NCI-H524 treated with DMSO at 0.1 percent for 48 hours (cell line): Measurements from ENCODE around the gene FRYL.
"Not testable (repeated sequence)": the region's sequence is repeated elsewhere in the genome, so short reads cannot be mapped to it uniquely, and the experiment has no call there.

Experiments
- DNase-seq: peaks from one replicate; lab custom pipeline; 2025; lab: John Stamatoyannopoulos, UW

The FRYL gene

GRCh38 chr4:48779998-48780864 lies at the start of gene FRYL:
Gene FRYL, minus strand, starts transcription at chr4:48780279. Its CDS starts 145,869 bp downstream, at chr4:48634410.
- peak; percentile 99 for DNase-seq

GRCh38 chr4:48827622-48828021 lies 47.5 kb upstream of the FRYL start:
- no peak for DNase-seq

- DNase-seq, result not testable (repeated sequence)
Observed at GRCh38 chr4:48821431-48821830, 41.4 kb upstream of the FRYL start.

GRCh38 chr4:48816971-48817370 lies 36.9 kb upstream of the FRYL start:
- DNase-seq, result no peak

GRCh38 chr4:48816297-48816696 lies 36.2 kb upstream of the FRYL start:
- DNase-seq, result not testable (repeated sequence)

- no peak for DNase-seq
Observed at GRCh38 chr4:48815483-48815882, 35.4 kb upstream of the FRYL start.

GRCh38 chr4:48813964-48814363 lies 33.9 kb upstream of the FRYL start:
- peak; percentile 98 for DNase-seq

- no peak for DNase-seq
Observed at GRCh38 chr4:48812866-48813265, 32.8 kb upstream of the FRYL start.

- DNase-seq, result no peak
Observed at GRCh38 chr4:48804584-48805301, 24.7 kb upstream of the FRYL start.

- DNase-seq, result no peak
Observed at GRCh38 chr4:48801016-48801715, 21.1 kb upstream of the FRYL start.

GRCh38 chr4:48800155-48800554 lies 20.1 kb upstream of the FRYL start:
- not testable (repeated sequence) for DNase-seq

GRCh38 chr4:48799157-48799556 lies 19.1 kb upstream of the FRYL start:
- DNase-seq, result peak; percentile 41

- DNase-seq, result no peak
Observed at GRCh38 chr4:48798117-48798516, 18.0 kb upstream of the FRYL start.

- DNase-seq, result no peak
Observed at GRCh38 chr4:48796927-48797679, 17.0 kb upstream of the FRYL start.

GRCh38 chr4:48796191-48796926 lies 16.3 kb upstream of the FRYL start:
- DNase-seq, result no peak

- no peak for DNase-seq
Observed at GRCh38 chr4:48795108-48795507, 15.0 kb upstream of the FRYL start.

- DNase-seq, result no peak
Observed at GRCh38 chr4:48792348-48793006, 12.4 kb upstream of the FRYL start.

GRCh38 chr4:48791313-48791712 lies 11.2 kb upstream of the FRYL start:
- no peak for DNase-seq

- no peak for DNase-seq
Observed at GRCh38 chr4:48790561-48790960, 10.5 kb upstream of the FRYL start.

- no peak for DNase-seq
Observed at GRCh38 chr4:48787056-48787455, 7.0 kb upstream of the FRYL start.

- DNase-seq, result no peak
Observed at GRCh38 chr4:48786549-48786948, 6.5 kb upstream of the FRYL start.
